ENCODE measurements around the gene PALMD. TPM values are rescaled to one million over a fixed set of nuclear protein-coding genes. Genes with fewer than 3 reads are reported as not detected.

The PALMD gene
- polyA plus RNA-seq, 2 of the 4 experiments (the other 2 are of a cell fraction): 0.92 to 3.1 TPM

DNA sequence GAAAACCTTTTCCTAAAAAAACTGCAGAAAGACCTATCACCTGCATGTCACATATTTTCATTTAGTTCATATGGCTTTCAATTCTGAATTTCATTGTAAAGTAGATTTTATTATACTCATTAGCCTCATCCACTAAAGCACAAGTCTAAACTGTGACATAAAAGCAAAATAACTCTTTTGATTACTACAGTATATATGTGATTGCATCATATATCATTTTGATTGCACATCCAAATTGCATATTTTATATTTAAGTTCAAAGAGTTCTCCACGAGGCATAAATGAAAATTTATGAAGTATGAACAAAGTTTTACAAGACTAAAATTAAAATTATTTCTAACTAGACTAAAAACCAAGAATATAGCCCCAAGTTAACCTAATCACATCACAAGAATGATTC, 19.3 kb downstream of the PALMD start:
- TF ChIP-seq PHF8 (IDR thresholded peaks at IDR 0.05; ENCODE audit: borderline replicate concordance, low read depth) (no peak), TFCP2L1 (CRISPR knock-in tag; IDR thresholded peaks at IDR 0.05) (no peak), MYC (IDR thresholded peaks at IDR 0.05; ENCODE audit: borderline replicate concordance, low read length) (no peak), MAFK (IDR thresholded peaks at IDR 0.05; ENCODE audit: partially characterized antibody) (no peak), TP53 (CRISPR knock-in tag; IDR thresholded peaks at IDR 0.05) (no peak), SREBF2 (IDR thresholded peaks at IDR 0.05) (no peak), FOSB (CRISPR knock-in tag; IDR thresholded peaks at IDR 0.05) (no peak), EP300 (IDR thresholded peaks at IDR 0.05) (no peak), CBX8 (IDR thresholded peaks at IDR 0.05) (no peak), NFE2L2 (conservative IDR thresholded peaks at IDR 0.05; ENCODE audit: low read length) (no peak), RAD21 (conservative IDR thresholded peaks at IDR 0.05 in 1 of 2, IDR thresholded peaks at IDR 0.05 in 1 of 2) (no peak), HEYL (CRISPR knock-in tag; IDR thresholded peaks at IDR 0.05) (no peak), RNF2 (IDR thresholded peaks at IDR 0.05; ENCODE audit: borderline replicate concordance, low read depth) (no peak), CBX2 (IDR thresholded peaks at IDR 0.05; ENCODE audit: borderline replicate concordance, low read depth) (no peak), HOXB5 (CRISPR knock-in tag; IDR thresholded peaks at IDR 0.05) (no peak), MAZ (IDR thresholded peaks at IDR 0.05; ENCODE audit: borderline replicate concordance, low read depth, low read length) (no peak)
- TF ChIP-seq, protein P1, sequence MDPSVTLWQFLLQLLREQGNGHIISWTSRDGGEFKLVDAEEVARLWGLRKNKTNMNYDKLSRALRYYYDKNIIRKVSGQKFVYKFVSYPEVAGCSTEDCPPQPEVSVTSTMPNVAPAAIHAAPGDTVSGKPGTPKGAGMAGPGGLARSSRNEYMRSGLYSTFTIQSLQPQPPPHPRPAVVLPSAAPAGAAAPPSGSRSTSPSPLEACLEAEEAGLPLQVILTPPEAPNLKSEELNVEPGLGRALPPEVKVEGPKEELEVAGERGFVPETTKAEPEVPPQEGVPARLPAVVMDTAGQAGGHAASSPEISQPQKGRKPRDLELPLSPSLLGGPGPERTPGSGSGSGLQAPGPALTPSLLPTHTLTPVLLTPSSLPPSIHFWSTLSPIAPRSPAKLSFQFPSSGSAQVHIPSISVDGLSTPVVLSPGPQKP (IDR thresholded peaks at IDR 0.05; ENCODE audit: low read depth, low read length): no peak
- TF ChIP-seq, protein P2, sequence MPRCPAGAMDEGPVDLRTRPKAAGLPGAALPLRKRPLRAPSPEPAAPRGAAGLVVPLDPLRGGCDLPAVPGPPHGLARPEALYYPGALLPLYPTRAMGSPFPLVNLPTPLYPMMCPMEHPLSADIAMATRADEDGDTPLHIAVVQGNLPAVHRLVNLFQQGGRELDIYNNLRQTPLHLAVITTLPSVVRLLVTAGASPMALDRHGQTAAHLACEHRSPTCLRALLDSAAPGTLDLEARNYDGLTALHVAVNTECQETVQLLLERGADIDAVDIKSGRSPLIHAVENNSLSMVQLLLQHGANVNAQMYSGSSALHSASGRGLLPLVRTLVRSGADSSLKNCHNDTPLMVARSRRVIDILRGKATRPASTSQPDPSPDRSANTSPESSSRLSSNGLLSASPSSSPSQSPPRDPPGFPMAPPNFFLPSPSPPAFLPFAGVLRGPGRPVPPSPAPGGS (IDR thresholded peaks at IDR 0.05): no peak
- TF ChIP-seq, protein P3, sequence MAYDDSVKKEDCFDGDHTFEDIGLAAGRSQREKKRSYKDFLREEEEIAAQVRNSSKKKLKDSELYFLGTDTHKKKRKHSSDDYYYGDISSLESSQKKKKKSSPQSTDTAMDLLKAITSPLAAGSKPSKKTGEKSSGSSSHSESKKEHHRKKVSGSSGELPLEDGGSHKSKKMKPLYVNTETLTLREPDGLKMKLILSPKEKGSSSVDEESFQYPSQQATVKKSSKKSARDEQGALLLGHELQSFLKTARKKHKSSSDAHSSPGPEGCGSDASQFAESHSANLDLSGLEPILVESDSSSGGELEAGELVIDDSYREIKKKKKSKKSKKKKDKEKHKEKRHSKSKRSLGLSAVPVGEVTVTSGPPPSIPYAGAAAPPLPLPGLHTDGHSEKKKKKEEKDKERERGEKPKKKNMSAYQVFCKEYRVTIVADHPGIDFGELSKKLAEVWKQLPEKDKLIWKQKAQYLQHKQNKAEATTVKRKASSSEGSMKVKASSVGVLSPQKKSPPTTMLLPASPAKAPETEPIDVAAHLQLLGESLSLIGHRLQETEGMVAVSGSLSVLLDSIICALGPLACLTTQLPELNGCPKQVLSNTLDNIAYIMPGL (CRISPR knock-in tag; IDR thresholded peaks at IDR 0.05; ENCODE audit: borderline replicate concordance): no peak
- DNase-seq (ENCODE audit: low read depth in 1 of 2, low spot score in 1 of 2): no peak
- peaks cover 14% of the 10 kb centered on the region; the same call in 2 of the 3 replicates for H3K4me1 ChIP-seq
- WGBS (ENCODE audit: missing lambda C conversion rate): 5% methylated on average over 1 of the region's 1 CpG
- H3K9me3 ChIP-seq: no peaks in the 10 kb centered on the region
- no peak overlapping the region for H3K27ac ChIP-seq
- no peak for FAIRE-seq
- POLR2A ChIA-PET: no interaction called here
- ATAC-seq: no peak
- CTCF ChIA-PET: interaction anchor here (1.2 kb wide), 1 partner anchor 17 kb away, joined by 3 read pairs; no protein-coding TSS in a partner anchor
- no peak overlapping the region for H3K4me3 ChIP-seq
- no peak overlapping the region for H3K4me2 ChIP-seq

DNA sequence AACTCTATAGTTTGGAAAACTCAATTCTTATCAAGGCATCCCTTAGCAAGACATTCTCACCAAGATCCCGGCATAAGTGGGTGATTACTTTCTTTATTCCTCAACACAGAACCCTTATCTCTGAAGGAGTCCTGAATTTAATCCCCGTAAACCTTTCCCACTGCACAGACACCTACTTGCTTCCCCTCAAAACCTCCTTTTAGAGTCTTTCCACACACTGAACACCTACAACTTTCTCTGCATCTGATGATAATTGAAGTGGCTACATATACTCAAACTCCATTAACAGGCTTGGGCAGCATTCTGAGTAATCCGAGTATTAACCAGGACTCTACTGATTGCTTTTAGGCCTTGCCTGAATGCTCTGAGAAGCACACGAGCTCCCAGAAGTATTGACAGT, 23.5 kb downstream of the PALMD start:
- 52% methylated on average over 4 of the region's 4 CpGs for WGBS (ENCODE audit: missing lambda C conversion rate)
- DNase-seq (ENCODE audit: low read depth in 1 of 2, low spot score in 1 of 2): no peak
- Histone ChIP-seq H3K27ac (no peak overlapping the region), H3K4me1 (peaks cover 19% of the 10 kb centered on the region; the same call in 1 of the 3 replicates), H3K4me3 (no peak overlapping the region), H3K4me2 (no peak overlapping the region), H3K9me3 (no peaks in the 10 kb centered on the region)
- no peak for ATAC-seq
- POLR2A ChIA-PET: no interaction called here
- CTCF ChIA-PET: no interaction called here
- no peak for FAIRE-seq
- TF ChIP-seq, protein P4, sequence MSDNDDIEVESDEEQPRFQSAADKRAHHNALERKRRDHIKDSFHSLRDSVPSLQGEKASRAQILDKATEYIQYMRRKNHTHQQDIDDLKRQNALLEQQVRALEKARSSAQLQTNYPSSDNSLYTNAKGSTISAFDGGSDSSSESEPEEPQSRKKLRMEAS (IDR thresholded peaks at IDR 0.05): no peak
- no peak for TF ChIP-seq JUNB (IDR thresholded peaks at IDR 0.05)
- no peak for TF ChIP-seq EP300 (IDR thresholded peaks at IDR 0.05)
- TF ChIP-seq, protein P3 (CRISPR knock-in tag; IDR thresholded peaks at IDR 0.05; ENCODE audit: borderline replicate concordance): no peak
- no peak for TF ChIP-seq HOXA7 (CRISPR knock-in tag; IDR thresholded peaks at IDR 0.05)
- TF ChIP-seq TP53 (CRISPR knock-in tag; IDR thresholded peaks at IDR 0.05): no peak
- TF ChIP-seq, protein P5, sequence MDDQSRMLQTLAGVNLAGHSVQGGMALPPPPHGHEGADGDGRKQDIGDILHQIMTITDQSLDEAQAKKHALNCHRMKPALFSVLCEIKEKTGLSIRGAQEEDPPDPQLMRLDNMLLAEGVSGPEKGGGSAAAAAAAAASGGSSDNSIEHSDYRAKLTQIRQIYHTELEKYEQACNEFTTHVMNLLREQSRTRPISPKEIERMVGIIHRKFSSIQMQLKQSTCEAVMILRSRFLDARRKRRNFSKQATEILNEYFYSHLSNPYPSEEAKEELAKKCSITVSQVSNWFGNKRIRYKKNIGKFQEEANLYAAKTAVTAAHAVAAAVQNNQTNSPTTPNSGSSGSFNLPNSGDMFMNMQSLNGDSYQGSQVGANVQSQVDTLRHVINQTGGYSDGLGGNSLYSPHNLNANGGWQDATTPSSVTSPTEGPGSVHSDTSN (IDR thresholded peaks at IDR 0.05): no peak
- no peak for TF ChIP-seq KDM1A (IDR thresholded peaks at IDR 0.05; ENCODE audit: low read depth)
- TF ChIP-seq FOXS1 (CRISPR knock-in tag; IDR thresholded peaks at IDR 0.05): no peak
- TF ChIP-seq, protein P6, sequence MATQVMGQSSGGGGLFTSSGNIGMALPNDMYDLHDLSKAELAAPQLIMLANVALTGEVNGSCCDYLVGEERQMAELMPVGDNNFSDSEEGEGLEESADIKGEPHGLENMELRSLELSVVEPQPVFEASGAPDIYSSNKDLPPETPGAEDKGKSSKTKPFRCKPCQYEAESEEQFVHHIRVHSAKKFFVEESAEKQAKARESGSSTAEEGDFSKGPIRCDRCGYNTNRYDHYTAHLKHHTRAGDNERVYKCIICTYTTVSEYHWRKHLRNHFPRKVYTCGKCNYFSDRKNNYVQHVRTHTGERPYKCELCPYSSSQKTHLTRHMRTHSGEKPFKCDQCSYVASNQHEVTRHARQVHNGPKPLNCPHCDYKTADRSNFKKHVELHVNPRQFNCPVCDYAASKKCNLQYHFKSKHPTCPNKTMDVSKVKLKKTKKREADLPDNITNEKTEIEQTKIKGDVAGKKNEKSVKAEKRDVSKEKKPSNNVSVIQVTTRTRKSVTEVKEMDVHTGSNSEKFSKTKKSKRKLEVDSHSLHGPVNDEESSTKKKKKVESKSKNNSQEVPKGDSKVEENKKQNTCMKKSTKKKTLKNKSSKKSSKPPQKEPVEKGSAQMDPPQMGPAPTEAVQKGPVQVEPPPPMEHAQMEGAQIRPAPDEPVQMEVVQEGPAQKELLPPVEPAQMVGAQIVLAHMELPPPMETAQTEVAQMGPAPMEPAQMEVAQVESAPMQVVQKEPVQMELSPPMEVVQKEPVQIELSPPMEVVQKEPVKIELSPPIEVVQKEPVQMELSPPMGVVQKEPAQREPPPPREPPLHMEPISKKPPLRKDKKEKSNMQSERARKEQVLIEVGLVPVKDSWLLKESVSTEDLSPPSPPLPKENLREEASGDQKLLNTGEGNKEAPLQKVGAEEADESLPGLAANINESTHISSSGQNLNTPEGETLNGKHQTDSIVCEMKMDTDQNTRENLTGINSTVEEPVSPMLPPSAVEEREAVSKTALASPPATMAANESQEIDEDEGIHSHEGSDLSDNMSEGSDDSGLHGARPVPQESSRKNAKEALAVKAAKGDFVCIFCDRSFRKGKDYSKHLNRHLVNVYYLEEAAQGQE (IDR thresholded peaks at IDR 0.05): no peak
- no peak for TF ChIP-seq KDM5A (IDR thresholded peaks at IDR 0.05)

All from A549 (cell line).